OCI-LY7 (cell line): Measurements from ENCODE around the gene MKNK1. TPM values are rescaled to one million over a fixed set of nuclear protein-coding genes. Genes with fewer than 3 reads are reported as not detected.

Experiments used
- BruUV-seq: library from RNA; stranded (reverse); fragments of 400-500 nt; replicated peaks from 2 replicates; lab custom pipeline; 2021; lab: Mats Ljungman, UMichigan
- CTCF ChIA-PET: fragments of 300-600 bp; sonication (Branson Sonifier 250); formaldehyde crosslinking; loops from one replicate; lab custom pipeline; 2022; ENCODE audit warnings: antibody characterized with exemption; ENCODE audit not compliant: unreplicated experiment; lab: Charles Lee
- POLR2A ChIA-PET: fragments of 300-600 bp; sonication (Branson Sonifier 250); formaldehyde crosslinking; loops from one replicate; lab custom pipeline; 2022; ENCODE audit warnings: antibody characterized with exemption; lab: Charles Lee
- DNase-seq: peaks from one replicate; pipeline ENCODE4 v3.0.0-alpha.2; 2015; ENCODE audit warnings: low spot score
- H2AFZ ChIP-seq: fragments of 200-600 bp; sonication (generic), shearing (Covaris generic); 2 replicates; pipeline ENCODE4 v1.6.1; 2014; ENCODE audit warnings: mild to moderate bottlenecking, antibody characterized with exemption, low read length, moderate library complexity
- H3K27ac ChIP-seq: fragments of 200-600 bp; sonication (generic); 2 replicates; pipeline ENCODE4 v1.5.1; 2014; ENCODE audit warnings: mixed run types, low read depth, mild to moderate bottlenecking, moderate library complexity, low read length, inconsistent platforms; ENCODE audit not compliant: poor library complexity, severe bottlenecking
- H3K36me3 ChIP-seq: fragments of 200-600 bp; sonication (generic); 2 replicates; pipeline ENCODE4 v1.6.1; 2014; ENCODE audit warnings: mild to moderate bottlenecking, antibody characterized with exemption, low read length, moderate library complexity, mixed read lengths; ENCODE audit not compliant: insufficient read depth
- H3K4me1 ChIP-seq: fragments of 200-600 bp; sonication (generic); 2 replicates; pipeline ENCODE4 v1.5.1; 2014; ENCODE audit warnings: mild to moderate bottlenecking, low read length; ENCODE audit not compliant: insufficient read depth, poor library complexity, severe bottlenecking
- H3K4me2 ChIP-seq: fragments of 200-600 bp; sonication (generic); 2 replicates; pipeline ENCODE4 v1.6.1; 2014; ENCODE audit warnings: mild to moderate bottlenecking, low read length
- H3K4me3 ChIP-seq: fragments of 200-600 bp; sonication (generic); 2 replicates; pipeline ENCODE4 v1.5.1; 2014; ENCODE audit warnings: mild to moderate bottlenecking, low read depth, low read length; ENCODE audit not compliant: poor library complexity, severe bottlenecking
- H3K79me2 ChIP-seq: fragments of 200-600 bp; sonication (generic); 2 replicates; pipeline ENCODE4 v1.6.1; 2016; ENCODE audit warnings: low read depth, mild to moderate bottlenecking, low read length, moderate library complexity, mixed read lengths; ENCODE audit not compliant: insufficient read depth
- H3K9me2 ChIP-seq: fragments of 200-600 bp; sonication (generic); 2 replicates; pipeline ENCODE4 v1.6.1; 2016; ENCODE audit warnings: mild to moderate bottlenecking, low read length, mixed read lengths; ENCODE audit not compliant: insufficient read depth
- H3K9me3 ChIP-seq: fragments of 200-600 bp; sonication (generic); 2 replicates; pipeline ENCODE4 v1.6.1; 2014; ENCODE audit warnings: mild to moderate bottlenecking, mixed run types, low read length, mixed read lengths
- H4K20me1 ChIP-seq: fragments of 200-600 bp; sonication (generic); 2 replicates; pipeline ENCODE4 v1.6.1; 2014; ENCODE audit warnings: mild to moderate bottlenecking, antibody characterized with exemption, low read length, moderate library complexity, mixed read lengths; ENCODE audit not compliant: insufficient read depth
- EZH2phosphoT487 ChIP-seq: fragments of 200-600 bp; sonication (generic); IDR thresholded peaks from 2 replicates; pipeline ENCODE4 v1.6.1; 2018; ENCODE audit warnings: low read depth, borderline replicate concordance, mild to moderate bottlenecking, mixed run types, antibody characterized with exemption, low read length, moderate library complexity, mixed read lengths
- intact Hi-C: fragments of 100-400 bp; cut with micrococcal nuclease; formaldehyde crosslinking; loops from one replicate; pipeline ENCODE4 v1.10.0; 2022; ENCODE audit not compliant: unreplicated experiment
- total RNA-seq, 2 experiments: library from RNA; depleted of rRNA in 1 of 2; stranded (reverse); fragments of >200 nt in 1 of 2; shearing (Covaris generic) in 1 of 2; gene quantifications; 2 replicates each; pipeline ENCODE4 v1.2.3, GENCODE V29; 2014 to 2022
- TF ChIP-seq, protein P1 (sequence below): fragments of 200-600 bp; sonication (generic); conservative IDR thresholded peaks from 2 replicates; pipeline ENCODE4 v1.5.1; 2014; ENCODE audit warnings: mild to moderate bottlenecking, antibody characterized with exemption, low read length, moderate library complexity, mixed read lengths

MKNK1 gene
- total RNA-seq, 2 experiments from 2014 or later: 11.5 to 24.0 TPM

DNA sequence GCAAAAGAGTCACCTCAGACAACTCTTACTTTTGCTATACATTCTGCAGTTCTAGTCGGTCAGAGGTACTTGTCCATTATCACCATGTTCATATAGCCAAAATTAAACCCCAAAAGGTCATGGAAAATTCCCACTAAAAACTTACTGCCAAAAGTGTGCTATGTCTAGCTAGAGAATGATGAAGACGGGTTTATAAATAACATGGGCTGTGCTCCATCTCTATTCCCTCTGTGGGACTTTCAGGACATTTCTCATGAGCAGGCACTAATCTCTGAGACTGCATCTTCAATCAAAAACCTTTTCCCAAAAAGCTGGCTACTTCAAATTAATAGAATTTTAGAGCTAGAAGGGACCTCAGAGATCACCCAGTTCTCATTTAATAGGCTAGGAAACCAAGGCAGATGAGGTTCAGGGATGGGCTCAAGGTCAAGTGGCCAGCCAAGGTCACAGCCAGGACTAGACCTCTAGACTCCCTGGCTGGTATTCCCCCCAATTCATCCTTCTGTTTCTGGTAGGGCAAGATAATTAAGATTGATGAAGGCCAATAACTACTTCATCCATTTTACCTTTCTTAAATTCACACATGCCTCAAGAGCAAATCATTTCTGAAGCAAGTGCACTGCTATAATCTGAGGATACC, 33.5 kb upstream of the MKNK1 start:
- BruUV-seq: no TSS peak
- Histone ChIP-seq H3K4me1 (no peaks in the 10 kb centered on the region), H3K4me2 (no peak overlapping the region), H2AFZ (no peak overlapping the region), H3K79me2 (no peaks in the 10 kb centered on the region), H4K20me1 (no peaks in the 10 kb centered on the region), H3K9me3 (no peaks in the 10 kb centered on the region), H3K4me3 (no peak overlapping the region), H3K27ac (no peak overlapping the region), H3K9me2 (no peaks in the 10 kb centered on the region), H3K36me3 (peaks cover 22% of the 10 kb centered on the region; the same call in 1 of the 2 replicates)
- no peak for TF ChIP-seq EZH2phosphoT487
- TF ChIP-seq, protein P1, sequence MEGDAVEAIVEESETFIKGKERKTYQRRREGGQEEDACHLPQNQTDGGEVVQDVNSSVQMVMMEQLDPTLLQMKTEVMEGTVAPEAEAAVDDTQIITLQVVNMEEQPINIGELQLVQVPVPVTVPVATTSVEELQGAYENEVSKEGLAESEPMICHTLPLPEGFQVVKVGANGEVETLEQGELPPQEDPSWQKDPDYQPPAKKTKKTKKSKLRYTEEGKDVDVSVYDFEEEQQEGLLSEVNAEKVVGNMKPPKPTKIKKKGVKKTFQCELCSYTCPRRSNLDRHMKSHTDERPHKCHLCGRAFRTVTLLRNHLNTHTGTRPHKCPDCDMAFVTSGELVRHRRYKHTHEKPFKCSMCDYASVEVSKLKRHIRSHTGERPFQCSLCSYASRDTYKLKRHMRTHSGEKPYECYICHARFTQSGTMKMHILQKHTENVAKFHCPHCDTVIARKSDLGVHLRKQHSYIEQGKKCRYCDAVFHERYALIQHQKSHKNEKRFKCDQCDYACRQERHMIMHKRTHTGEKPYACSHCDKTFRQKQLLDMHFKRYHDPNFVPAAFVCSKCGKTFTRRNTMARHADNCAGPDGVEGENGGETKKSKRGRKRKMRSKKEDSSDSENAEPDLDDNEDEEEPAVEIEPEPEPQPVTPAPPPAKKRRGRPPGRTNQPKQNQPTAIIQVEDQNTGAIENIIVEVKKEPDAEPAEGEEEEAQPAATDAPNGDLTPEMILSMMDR: no peak
- no peak for DNase-seq
- ChIA-PET POLR2A (no interaction called here), CTCF (no interaction called here)
- intact Hi-C loops: no loop called here

- Histone ChIP-seq H4K20me1 (no peaks in the 10 kb centered on the region), H2AFZ (no peak overlapping the region), H3K27ac (no peak overlapping the region), H3K36me3 (peaks cover 32% of the 10 kb centered on the region), H3K4me1 (no peaks in the 10 kb centered on the region), H3K4me2 (no peak overlapping the region), H3K9me2 (no peaks in the 10 kb centered on the region), H3K9me3 (no peaks in the 10 kb centered on the region), H3K79me2 (no peaks in the 10 kb centered on the region), H3K4me3 (no peak overlapping the region)
- ChIA-PET CTCF (no interaction called here), POLR2A (interaction anchor here (0.7 to 3.1 kb wide), 3 partner anchors 11 to 31 kb away, joined by 3 to 9 read pairs (median 4); partner anchors contain the start of gene MKNK1)
- TF ChIP-seq EZH2phosphoT487: no peak
- TF ChIP-seq, protein P1: no peak
- no peak for DNase-seq
- BruUV-seq: TSS peak; percentile 57
- intact Hi-C loops: no loop called here
Measured at GRCh38 chr1:46635205-46635604, 31.1 kb upstream of the MKNK1 start.

DNA sequence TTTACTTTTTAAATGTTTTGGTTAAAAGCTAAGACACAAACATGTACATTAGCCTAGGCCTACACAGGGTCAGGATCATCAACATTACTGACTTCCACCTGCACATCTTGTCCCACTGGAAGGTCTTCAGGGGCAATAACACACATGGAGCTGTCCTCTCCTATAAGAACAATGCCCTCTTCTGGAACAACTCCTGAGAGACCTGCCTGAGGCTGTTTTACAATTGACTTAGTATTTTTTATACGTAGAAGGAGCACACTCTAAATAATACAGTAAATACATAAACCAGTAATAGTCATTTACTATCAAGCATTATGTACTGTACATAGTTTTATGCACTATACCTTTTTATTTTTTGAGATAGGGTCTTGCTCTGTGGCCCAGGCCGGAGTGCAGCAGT, 26.7 kb upstream of the MKNK1 start:
- Histone ChIP-seq H3K9me2 (no peaks in the 10 kb centered on the region), H3K4me3 (no peak overlapping the region), H3K9me3 (no peaks in the 10 kb centered on the region), H4K20me1 (no peaks in the 10 kb centered on the region), H3K27ac (no peak overlapping the region), H3K4me1 (no peaks in the 10 kb centered on the region), H3K36me3 (peaks cover 27% of the 10 kb centered on the region), H3K4me2 (no peak overlapping the region), H3K79me2 (no peaks in the 10 kb centered on the region), H2AFZ (no peak overlapping the region)
- DNase-seq: no peak
- no TSS peak for BruUV-seq
- CTCF ChIA-PET: no interaction called here
- intact Hi-C loops: no loop called here
- TF ChIP-seq, protein P1: no peak
- no peak for TF ChIP-seq EZH2phosphoT487
- POLR2A ChIA-PET: interaction anchor here (0.6 to 1.5 kb wide), 4 partner anchors 9 to 14 kb away, joined by 3 to 5 read pairs (median 4); partner anchors contain the start of gene MOB3C
